T-helper 2 cell treated with Interferon-gamma antibody and Interleukin-4, amounts not matched to agents 100 ng/mL and 5 ng/mL, for 36 hours (primary cell): Measurements from ENCODE around the gene CAPG. TPM values are rescaled to one million over a fixed set of nuclear protein-coding genes. Genes with fewer than 3 reads are reported as not detected.

Experiments used
- intact Hi-C: fragments of 100-400 bp; cut with micrococcal nuclease; formaldehyde crosslinking; loops from one replicate; pipeline ENCODE4 v1.15.1; 2023
- total RNA-seq: library from RNA; stranded (reverse); gene quantifications from 2 replicates; pipeline ENCODE4 v1.2.3, GENCODE V29; 2022

The CAPG gene
- total RNA-seq, 1 donor from 2014 or later, result 407 TPM

GRCh38 chr2:85439025-85439472 is 28.9 kb upstream of the CAPG start:
- intact Hi-C loops, result no loop called here

GRCh38 chr2:85438201-85439024 is 28.2 kb upstream of the CAPG start:
- intact Hi-C loops, result loop anchor here (1.0 kb wide), 1 partner anchor 101 kb away; the partner anchor contains the start of gene MAT2A

- intact Hi-C loops, result loop anchor here (1.0 kb wide), 2 partner anchors 17 to 102 kb away; partner anchors contain the start of gene MAT2A
Measured at GRCh38 chr2:85437488-85438200, 27.5 kb upstream of the CAPG start.

GRCh38 chr2:85436836-85437487 is 26.8 kb upstream of the CAPG start:
- intact Hi-C loops, result loop anchor here (1.0 kb wide), 1 partner anchor 17 kb away; no protein-coding TSS in a partner anchor

- intact Hi-C loops, result no loop called here
Measured at GRCh38 chr2:85435981-85436835, 26.0 kb upstream of the CAPG start.

- intact Hi-C loops, result no loop called here
Measured at GRCh38 chr2:85435220-85435958, 25.2 kb upstream of the CAPG start.

GRCh38 chr2:85434696-85435095 is 24.5 kb upstream of the CAPG start:
- intact Hi-C loops, result no loop called here

- intact Hi-C loops, result no loop called here
Measured at GRCh38 chr2:85433511-85434089, 23.4 kb upstream of the CAPG start.

- intact Hi-C loops, result no loop called here
Measured at GRCh38 chr2:85431570-85432205, 21.5 kb upstream of the CAPG start.

GRCh38 chr2:85430752-85431569 is 20.8 kb upstream of the CAPG start:
- intact Hi-C loops, result no loop called here

GRCh38 chr2:85429924-85430289 is 19.7 kb upstream of the CAPG start:
- intact Hi-C loops, result no loop called here

- intact Hi-C loops, result no loop called here
Measured at GRCh38 chr2:85429213-85429923, 19.2 kb upstream of the CAPG start.

- intact Hi-C loops, result no loop called here
Measured at GRCh38 chr2:85428343-85428881, 18.2 kb upstream of the CAPG start.

GRCh38 chr2:85427300-85427835 is 17.2 kb upstream of the CAPG start:
- intact Hi-C loops, result no loop called here

GRCh38 chr2:85425588-85425987 is 15.4 kb upstream of the CAPG start:
- intact Hi-C loops, result no loop called here

GRCh38 chr2:85423525-85423924 is 13.4 kb upstream of the CAPG start:
- intact Hi-C loops, result no loop called here

- intact Hi-C loops, result no loop called here
Measured at GRCh38 chr2:85422072-85422457, 11.9 kb upstream of the CAPG start.
